K562 (cell line): ENCODE results near the gene SLC30A10. TPM values are rescaled to one million over a fixed set of nuclear protein-coding genes. Genes with fewer than 3 reads are reported as not detected.
A peak's percentile ranks its signal among the peaks of the same experiment; 100 is the strongest.

Experiments used
- ATAC-seq: fragments of 200-7000 bp; cut with Tn5 transposase; 3 replicates; pipeline ENCODE4 v1.9.1; 2020; ENCODE audit warnings: moderate library complexity
- BruUV-seq: library from RNA; stranded (reverse); fragments of 400-500 nt; replicated peaks from 2 replicates; lab custom pipeline; 2021; lab: Mats Ljungman, UMichigan
- CTCF ChIA-PET: fragments of 300-600 bp; formaldehyde crosslinking; extraction: SDS; loops from one replicate; lab custom pipeline; 2021; ENCODE audit warnings: low intra/inter-chr PET ratio; lab: Yijun Ruan, JAX
- POLR2A ChIA-PET: fragments of 300-600, 350-650 bp; sonication (Branson Sonifier 250); formaldehyde crosslinking; extraction: SDS; loops from one replicate; lab custom pipeline; 2021; ENCODE audit warnings: antibody characterized with exemption, inconsistent platforms; lab: Yijun Ruan, JAX
- DNase-seq, 4 experiments: peaks; one replicate each; pipeline versions ENCODE4 v3.0.0 to v3.0.0-alpha.2; 2011 to 2018; ENCODE audit warnings: low spot score in 3 of 4, mixed read lengths in 3 of 4; ENCODE audit errors: extremely low read depth in 1 of 4
- FAIRE-seq: peaks from 2 replicates; lab custom pipeline; 2011; peaks lifted over from hg19 to GRCh38; lab: Jason Lieb, UNC
- H2AFZ ChIP-seq: 2 replicates; pipeline ENCODE4 v1.6.0; 2011; ENCODE audit warnings: low read depth, low read length, control low read depth, inconsistent platforms
- H3K27ac ChIP-seq: fragments of 200-600 bp; 3 replicates; pipeline ENCODE4 v1.8.0; 2011; ENCODE audit warnings: low read depth, mild to moderate bottlenecking, control low read depth, inconsistent platforms, low read length, moderate library complexity, mixed read lengths; ENCODE audit errors: extremely low read depth
- H3K27me3 ChIP-seq, 2 experiments: fragments of 300-600 bp in 1 of 2; 2 replicates in 1 of 2; 3 replicates in 1 of 2; pipeline versions ENCODE4 v1.6.0 to v1.8.0; 2011; ENCODE audit warnings: inconsistent platforms in 2 of 2, low read length in 2 of 2, mild to moderate bottlenecking in 1 of 2, mixed read lengths in 1 of 2, moderate library complexity in 1 of 2; ENCODE audit not compliant: control insufficient read depth in 2 of 2, insufficient read depth in 2 of 2
- H3K36me3 ChIP-seq: fragments of 300-600 bp; 3 replicates; pipeline ENCODE4 v1.8.0; 2011; ENCODE audit warnings: mild to moderate bottlenecking, low read length, inconsistent platforms; ENCODE audit not compliant: control insufficient read depth, insufficient read depth
- H3K4me1 ChIP-seq, 2 experiments: fragments of 200-600 bp in 1 of 2; replicated peaks in 1 of 2; 2 replicates in 1 of 2; 3 replicates in 1 of 2; pipeline versions ENCODE4 v1.5.1 to v1.8.0; 2011; ENCODE audit warnings: inconsistent platforms in 2 of 2, low read length in 2 of 2, mild to moderate bottlenecking in 1 of 2, mixed read lengths in 1 of 2, moderate library complexity in 1 of 2; ENCODE audit not compliant: control insufficient read depth in 2 of 2, insufficient read depth in 2 of 2
- H3K4me2 ChIP-seq: 2 replicates; pipeline ENCODE4 v1.6.1; 2011; ENCODE audit warnings: low read length, control low read depth, inconsistent platforms, mixed read lengths; ENCODE audit not compliant: insufficient read depth
- H3K4me3 ChIP-seq: fragments of 200-600 bp; sonication (generic), shearing (Covaris generic); 2 replicates; pipeline ENCODE4 v1.5.1; 2016; ENCODE audit warnings: control low read depth, inconsistent platforms
- H3K79me2 ChIP-seq: fragments of 200-600 bp; 3 replicates; pipeline ENCODE4 v1.8.0; 2011; ENCODE audit warnings: low read length, inconsistent platforms; ENCODE audit not compliant: control insufficient read depth, insufficient read depth
- H3K9ac ChIP-seq, 2 experiments: 2 replicates each; pipeline versions ENCODE4 v1.6.0 to v1.6.1; 2011; ENCODE audit warnings: low read depth in 2 of 2, low read length in 2 of 2, control low read depth in 1 of 2, inconsistent platforms in 1 of 2, mild to moderate bottlenecking in 1 of 2, mixed read lengths in 1 of 2; ENCODE audit not compliant: insufficient read depth in 1 of 2
- H3K9me1 ChIP-seq: one replicate; pipeline ENCODE4 v1.6.0; 2011; ENCODE audit warnings: inconsistent platforms, mild to moderate bottlenecking, low read length, moderate library complexity; ENCODE audit not compliant: control insufficient read depth, insufficient read depth
- H3K9me3 ChIP-seq: replicated peaks from 2 replicates; pipeline ENCODE4 v1.5.1; 2011; ENCODE audit warnings: low read depth, low read length, inconsistent platforms; ENCODE audit not compliant: control insufficient read depth, insufficient read depth
- H4K20me1 ChIP-seq: replicated peaks from 2 replicates; pipeline ENCODE4 v1.6.1; 2011; ENCODE audit warnings: low read length, inconsistent platforms, mixed read lengths; ENCODE audit not compliant: control insufficient read depth, insufficient read depth
- ATF7 ChIP-seq: fragments of 450-650 bp; IDR thresholded peaks from 2 replicates; pipeline ENCODE4 v1.7.1; 2014; ENCODE audit warnings: mild to moderate bottlenecking, moderate library complexity
- E2F1 ChIP-seq: sonication (generic); formaldehyde crosslinking; IDR thresholded peaks from 2 replicates; pipeline ENCODE4 v1.8.1; 2023; ENCODE audit warnings: mild to moderate bottlenecking, missing genetic modification reagents, moderate library complexity
- ELF2 ChIP-seq: fragments of 250-450 bp; sonication (Bioruptor Pico); IDR thresholded peaks from 2 replicates; pipeline ENCODE4 v1.5.0; 2021; ENCODE audit warnings: mild to moderate bottlenecking
- ETS2 ChIP-seq: IDR thresholded peaks from 2 replicates; pipeline ENCODE4 v1.6.1; 2016; ENCODE audit warnings: borderline replicate concordance, missing genetic modification characterization, mild to moderate bottlenecking, moderate library complexity, missing compliant biosample characterization; ENCODE audit not compliant: poor library complexity, severe bottlenecking
- KLF10 ChIP-seq: fragments of 250-450 bp; sonication (Bioruptor Pico); IDR thresholded peaks from 2 replicates; pipeline ENCODE4 v1.6.1; 2021; ENCODE audit warnings: matching md5 sums
- NFRKB ChIP-seq: fragments of 450-650 bp; IDR thresholded peaks from 2 replicates; pipeline ENCODE4 v1.6.1; 2016; ENCODE audit warnings: low read depth
- NR2F6 ChIP-seq: fragments of 450-650 bp; formaldehyde crosslinking; IDR thresholded peaks from 2 replicates; pipeline ENCODE4 v1.4.0; 2020; ENCODE audit warnings: mild to moderate bottlenecking
- PHB ChIP-seq: fragments of 250-450 bp; sonication (Bioruptor Pico); IDR thresholded peaks from 2 replicates; pipeline ENCODE4 v1.5.0; 2021
- PHB2 ChIP-seq: fragments of 450-650 bp; IDR thresholded peaks from 2 replicates; pipeline ENCODE4 v1.6.1; 2017; ENCODE audit warnings: low read depth
- POLR2A ChIP-seq: fragments of 450-650 bp; conservative IDR thresholded peaks from 2 replicates; pipeline ENCODE4 v1.6.1; 2016
- RHOXF2B ChIP-seq: fragments of 250-450 bp; sonication (Bioruptor Pico); conservative IDR thresholded peaks from 2 replicates; pipeline ENCODE4 v1.5.1; 2021
- YBX1 ChIP-seq: fragments of 450-650 bp; IDR thresholded peaks from 2 replicates; pipeline ENCODE4 v1.7.1; 2016; ENCODE audit warnings: mild to moderate bottlenecking
- ZKSCAN1 ChIP-seq: fragments of 150-350 bp; IDR thresholded peaks from 2 replicates; pipeline ENCODE4 v1.6.1; 2016; ENCODE audit warnings: low read depth, low read length
- ZNF347 ChIP-seq: fragments of 450-650 bp; formaldehyde crosslinking; IDR thresholded peaks from 2 replicates; pipeline ENCODE4 v1.4.0; 2020; ENCODE audit warnings: low read depth, mild to moderate bottlenecking, moderate library complexity
- ZNF431 ChIP-seq: sonication (generic); formaldehyde crosslinking; IDR thresholded peaks from 2 replicates; pipeline ENCODE4 v1.8.0; 2022; ENCODE audit warnings: mild to moderate bottlenecking, missing genetic modification reagents
- ZNF57 ChIP-seq: fragments of 450-650 bp; formaldehyde crosslinking; IDR thresholded peaks from 2 replicates; pipeline ENCODE4 v1.4.0; 2020; ENCODE audit warnings: mild to moderate bottlenecking, moderate library complexity
- ZNF592 ChIP-seq: fragments of 450-650 bp; IDR thresholded peaks from 2 replicates; pipeline ENCODE4 v1.6.1; 2017; ENCODE audit warnings: antibody characterized with exemption, mild to moderate bottlenecking
- WGBS: fragments of 100-300 bp; shearing (Covaris generic); methylation state at CpG from one replicate; pipeline ENCODE4 v1.1.6; 2016; ENCODE audit warnings: low coverage, mixed read lengths; ENCODE audit not compliant: insufficient coverage; ENCODE audit errors: missing lambda C conversion rate; 5-methylcytosine and 5-hydroxymethylcytosine counted together
- in situ Hi-C: fragments of 300-500 bp; cut with MboI; formaldehyde crosslinking; loops from 4 replicates; pipeline ENCODE4 v1.15.0; 2018; ENCODE audit warnings: inconsistent platforms, mixed read lengths
- intact Hi-C: fragments of 100-400 bp; cut with micrococcal nuclease; formaldehyde crosslinking; loops from 2 replicates; pipeline ENCODE4 v1.14.2; 2022
- polyA plus RNA-seq, 8 experiments: library from polyadenylated mRNA; depleted of rRNA in 4 of 8; stranded (reverse) in 5 of 8; unstranded in 3 of 8; fragments of >200 nt; fragmentation: Nextera tagmentation in 2 of 8; fragmentation: Illumina TruSeq in 1 of 8; extraction: Ambion mirVana in 2 of 8; extraction: Trizol in 1 of 8; gene quantifications; 2 replicates each; pipeline versions ENCODE4 v1.2.1 to v1.2.3, GENCODE V29; 2011 to 2014; ENCODE audit warnings: inconsistent platforms in 1 of 8, missing spikeins in 1 of 8
- total RNA-seq, 7 experiments: library from RNA; depleted of rRNA in 6 of 7; stranded (reverse); fragments of >200 nt in 6 of 7; fragmentation: Illumina TruSeq in 2 of 7; extraction: Trizol in 2 of 7; gene quantifications; 2 replicates each; pipeline versions ENCODE4 v1.2.1 to v1.2.3, GENCODE V29; 2011 to 2021; ENCODE audit warnings: low replicate concordance in 1 of 7

SLC30A10 gene
- total and polyA plus RNA-seq, 9 of the 15 experiments (the other 6 are each of a cell fraction or from before 2014, with no cell fraction given) = 2.6 to 11.3 (median 7.1) TPM

GRCh38 chr1:219907772-219908070, 20.6 kb downstream of the SLC30A10 start (continued):
- TF ChIP-seq ZKSCAN1 = no peak
- TF ChIP-seq POLR2A = 0 out of 2 replicates have a peak, but pooled peaks have one; percentile 31
- TF ChIP-seq NFRKB = peak; percentile 41; the same call in 1 of the 2 replicates
- peak; percentile 64 for TF ChIP-seq ZNF592

- H3K27me3 ChIP-seq = no peaks in the 10 kb centered on the region
- peak overlapping the region; percentile 73 for H3K4me2 ChIP-seq
- H3K79me2 ChIP-seq = no peaks in the 10 kb centered on the region
- intact Hi-C loops = loop anchor here (1.0 to 2.0 kb wide), 6 partner anchors 20 to 138 kb away; no protein-coding TSS in a partner anchor
- in situ Hi-C loops = no loop called here
- FAIRE-seq (peak; percentile 95), DNase-seq (peak; percentile 87 to 99 (median 91)), ATAC-seq (peak; percentile 82)
- H3K4me3 ChIP-seq = peak overlapping the region; percentile 3; the same call in 1 of the 2 replicates
- 0 out of 3 replicates have a peak, but pooled peaks cover 4% of the 10 kb centered on the region for H3K36me3 ChIP-seq
- peak overlapping the region; percentile 79 for H3K27ac ChIP-seq
- H2AFZ ChIP-seq = peak overlapping the region; percentile 74
- 0 out of 2 replicates have a peak, but pooled peaks cover 3% of the 10 kb centered on the region for H3K9me3 ChIP-seq
- peaks cover 43 to 80% of the 10 kb centered on the region in 2 experiments for H3K4me1 ChIP-seq
- no peaks in the 10 kb centered on the region for H4K20me1 ChIP-seq
- no peaks in the 10 kb centered on the region for H3K9me1 ChIP-seq
- ChIA-PET POLR2A (interaction anchor here (0.6 to 2.5 kb wide), 8 partner anchors 9 to 1152 kb away, joined by 3 to 17 read pairs (median 5); no protein-coding TSS in a partner anchor), CTCF (no interaction called here)
- 0% methylated on average over 5 of the region's 5 CpGs for WGBS
- BruUV-seq = no TSS peak
- peak overlapping the region in 1 of 2 experiments; percentile 53; a peak in 3 of 4 replicates for H3K9ac ChIP-seq
- no peak for TF ChIP-seq ETS2
- TF ChIP-seq ZNF57 = no peak
- TF ChIP-seq ATF7 = peak; percentile 61; the same call in 1 of the 2 replicates
- no peak for TF ChIP-seq ZNF431 (CRISPR knock-in tag)
- peak; percentile 96 for TF ChIP-seq PHB2
- no peak for TF ChIP-seq RHOXF2B (CRISPR knock-in tag)
- TF ChIP-seq PHB = no peak
- TF ChIP-seq YBX1 = 0 out of 2 replicates have a peak, but pooled peaks have one; percentile 57
- no peak for TF ChIP-seq ELF2 (CRISPR knock-in tag)
- TF ChIP-seq NR2F6 (CRISPR knock-in tag) = no peak
- peak; percentile 44; the same call in 1 of the 2 replicates for TF ChIP-seq E2F1 (CRISPR knock-in tag)
- TF ChIP-seq KLF10 = no peak
- no peak for TF ChIP-seq ZNF347 (CRISPR knock-in tag)
Observed at GRCh38 chr1:219906924-219907771, 21.2 kb downstream of the SLC30A10 start.
